ENCODE data around the gene MT1F.

DNA sequence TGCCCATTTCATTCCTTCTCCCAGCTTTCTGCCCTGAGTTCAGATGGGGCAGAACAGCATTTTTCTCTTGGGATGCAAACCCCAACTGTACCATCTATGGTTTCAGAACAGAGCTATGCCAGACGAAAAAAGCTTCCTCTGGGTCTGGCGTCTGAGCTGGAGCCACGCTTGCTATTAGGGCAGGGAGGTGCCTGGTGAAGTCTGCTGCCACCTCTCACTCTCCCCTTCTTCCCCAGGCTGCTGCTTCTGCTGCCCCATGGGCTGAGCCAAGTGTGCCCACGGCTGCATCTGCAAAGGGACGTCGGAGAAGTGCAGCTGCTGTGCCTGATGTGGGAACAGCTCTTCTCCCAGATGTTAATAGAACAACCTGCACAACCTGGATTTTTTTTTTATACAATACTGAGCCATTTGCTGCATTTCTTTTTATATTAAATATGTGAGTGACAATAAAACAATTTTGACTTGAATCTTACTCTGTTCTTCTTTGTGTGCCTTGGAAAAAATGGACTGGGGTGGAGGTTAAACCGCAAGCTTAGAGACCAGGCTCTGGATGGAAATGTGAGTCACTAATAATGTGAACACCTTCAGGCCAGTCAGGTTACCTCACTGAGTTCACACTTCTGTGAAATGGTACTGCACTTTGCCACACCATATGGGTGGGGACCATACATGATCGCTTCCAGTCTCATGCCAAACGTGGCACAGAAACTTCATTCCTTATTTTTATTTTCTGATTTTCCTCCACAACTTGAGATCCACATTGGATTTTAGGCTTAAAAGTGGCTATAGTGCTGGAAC lies 20.9 kb upstream of the MT1F start:
- TF ChIP-seq, protein P1, sequence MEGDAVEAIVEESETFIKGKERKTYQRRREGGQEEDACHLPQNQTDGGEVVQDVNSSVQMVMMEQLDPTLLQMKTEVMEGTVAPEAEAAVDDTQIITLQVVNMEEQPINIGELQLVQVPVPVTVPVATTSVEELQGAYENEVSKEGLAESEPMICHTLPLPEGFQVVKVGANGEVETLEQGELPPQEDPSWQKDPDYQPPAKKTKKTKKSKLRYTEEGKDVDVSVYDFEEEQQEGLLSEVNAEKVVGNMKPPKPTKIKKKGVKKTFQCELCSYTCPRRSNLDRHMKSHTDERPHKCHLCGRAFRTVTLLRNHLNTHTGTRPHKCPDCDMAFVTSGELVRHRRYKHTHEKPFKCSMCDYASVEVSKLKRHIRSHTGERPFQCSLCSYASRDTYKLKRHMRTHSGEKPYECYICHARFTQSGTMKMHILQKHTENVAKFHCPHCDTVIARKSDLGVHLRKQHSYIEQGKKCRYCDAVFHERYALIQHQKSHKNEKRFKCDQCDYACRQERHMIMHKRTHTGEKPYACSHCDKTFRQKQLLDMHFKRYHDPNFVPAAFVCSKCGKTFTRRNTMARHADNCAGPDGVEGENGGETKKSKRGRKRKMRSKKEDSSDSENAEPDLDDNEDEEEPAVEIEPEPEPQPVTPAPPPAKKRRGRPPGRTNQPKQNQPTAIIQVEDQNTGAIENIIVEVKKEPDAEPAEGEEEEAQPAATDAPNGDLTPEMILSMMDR (IDR thresholded peaks at IDR 0.05 in 2 of 3, conservative IDR thresholded peaks at IDR 0.05 in 1 of 3; ENCODE audit: control insufficient read depth in 2 of 3, extremely low read depth in 1 of 3, insufficient read depth in 1 of 3, low read depth in 3 of 3, low read length in 3 of 3) = no peak
- TF ChIP-seq EZH2 (IDR thresholded peaks at IDR 0.05; ENCODE audit: borderline replicate concordance, control insufficient read depth, low read depth, low read length) (no peak), BMI1 (IDR thresholded peaks at IDR 0.05; ENCODE audit: borderline replicate concordance) (no peak), POLR2A (IDR thresholded peaks at IDR 0.05; ENCODE audit: low read depth, low read length) (no peak), EP300 (IDR thresholded peaks at IDR 0.05; ENCODE audit: borderline replicate concordance in 1 of 2, control insufficient read depth in 1 of 2, low read depth in 2 of 2, low read length in 2 of 2) (no peak), STAT1 (conservative IDR thresholded peaks at IDR 0.05) (no peak), TARDBP (IDR thresholded peaks at IDR 0.05; ENCODE audit: borderline replicate concordance) (no peak), SUZ12 (IDR thresholded peaks at IDR 0.05; ENCODE audit: unreplicated experiment) (no peak), NRF1 (conservative IDR thresholded peaks at IDR 0.05; ENCODE audit: low read depth, low read length) (no peak)
- TF ChIP-seq, protein P2, sequence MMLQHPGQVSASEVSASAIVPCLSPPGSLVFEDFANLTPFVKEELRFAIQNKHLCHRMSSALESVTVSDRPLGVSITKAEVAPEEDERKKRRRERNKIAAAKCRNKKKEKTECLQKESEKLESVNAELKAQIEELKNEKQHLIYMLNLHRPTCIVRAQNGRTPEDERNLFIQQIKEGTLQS (IDR thresholded peaks at IDR 0.05; ENCODE audit: borderline replicate concordance, extremely low read depth, low read depth, low read length) = no peak
- TF ChIP-seq, protein P3, sequence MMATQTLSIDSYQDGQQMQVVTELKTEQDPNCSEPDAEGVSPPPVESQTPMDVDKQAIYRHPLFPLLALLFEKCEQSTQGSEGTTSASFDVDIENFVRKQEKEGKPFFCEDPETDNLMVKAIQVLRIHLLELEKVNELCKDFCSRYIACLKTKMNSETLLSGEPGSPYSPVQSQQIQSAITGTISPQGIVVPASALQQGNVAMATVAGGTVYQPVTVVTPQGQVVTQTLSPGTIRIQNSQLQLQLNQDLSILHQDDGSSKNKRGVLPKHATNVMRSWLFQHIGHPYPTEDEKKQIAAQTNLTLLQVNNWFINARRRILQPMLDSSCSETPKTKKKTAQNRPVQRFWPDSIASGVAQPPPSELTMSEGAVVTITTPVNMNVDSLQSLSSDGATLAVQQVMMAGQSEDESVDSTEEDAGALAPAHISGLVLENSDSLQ (IDR thresholded peaks at IDR 0.05) = no peak

All from GM12878 (cell line).